Measurements from ENCODE around the gene SETSIP.
"Not testable (repeated sequence)": the region's sequence is repeated elsewhere in the genome, so short reads cannot be mapped to it uniquely, and the experiment has no call there.

The SETSIP gene

GRCh38 chr1:92045766-92046495 is 29.3 kb downstream of the SETSIP start:
- DNase-seq (ENCODE audit: low spot score) = no peak

- DNase-seq (ENCODE audit: low spot score) = no peak
Observed at GRCh38 chr1:92043621-92044020, 31.6 kb downstream of the SETSIP start.

GRCh38 chr1:92040971-92041370 is 34.2 kb downstream of the SETSIP start:
- DNase-seq (ENCODE audit: low spot score) = no peak

- no peak for DNase-seq (ENCODE audit: low spot score)
Observed at GRCh38 chr1:92038695-92039346, 36.4 kb downstream of the SETSIP start.

- no peak for DNase-seq (ENCODE audit: low spot score)
Observed at GRCh38 chr1:92037400-92037799, 37.8 kb downstream of the SETSIP start.

- DNase-seq (ENCODE audit: low spot score) = no peak
Observed at GRCh38 chr1:92031281-92032110, 43.7 kb downstream of the SETSIP start.

- DNase-seq (ENCODE audit: low spot score) = no peak
Observed at GRCh38 chr1:92030656-92031107, 44.5 kb downstream of the SETSIP start.

- DNase-seq (ENCODE audit: low spot score) = peak; percentile 2
Observed at GRCh38 chr1:92029241-92029922, 45.8 kb downstream of the SETSIP start.

- DNase-seq (ENCODE audit: low spot score) = no peak
Observed at GRCh38 chr1:92026806-92027205, 48.4 kb downstream of the SETSIP start.

GRCh38 chr1:92026042-92026441 is 49.2 kb downstream of the SETSIP start:
- DNase-seq (ENCODE audit: low spot score) = not testable (repeated sequence)

Measured in hepatic stellate cell (primary cell).